Cardiac fibroblast (primary cell): ENCODE results near the gene NOTCH4.

ENCODE experiments used
- DNase-seq, 2 donors: peaks; one replicate each; pipeline versions ENCODE4 v3.0.0 to v3.0.0-alpha.2; 2010; ENCODE audit warnings: low read depth in 2 of 2
- H3K4me3 ChIP-seq, 2 donors: replicated peaks in 1 of 2; 1 replicate in 1 of 2; 2 replicates in 1 of 2; pipeline ENCODE4 v1.5.1; 2011; ENCODE audit warnings: low read depth in 2 of 2, low read length in 2 of 2, mild to moderate bottlenecking in 2 of 2, moderate library complexity in 1 of 2
- TF ChIP-seq, protein P1 (sequence below): IDR thresholded peaks from one replicate; pipeline ENCODE4 v1.5.1; 2011; ENCODE audit warnings: low read depth, mild to moderate bottlenecking, low read length, inconsistent platforms

Gene NOTCH4

DNA sequence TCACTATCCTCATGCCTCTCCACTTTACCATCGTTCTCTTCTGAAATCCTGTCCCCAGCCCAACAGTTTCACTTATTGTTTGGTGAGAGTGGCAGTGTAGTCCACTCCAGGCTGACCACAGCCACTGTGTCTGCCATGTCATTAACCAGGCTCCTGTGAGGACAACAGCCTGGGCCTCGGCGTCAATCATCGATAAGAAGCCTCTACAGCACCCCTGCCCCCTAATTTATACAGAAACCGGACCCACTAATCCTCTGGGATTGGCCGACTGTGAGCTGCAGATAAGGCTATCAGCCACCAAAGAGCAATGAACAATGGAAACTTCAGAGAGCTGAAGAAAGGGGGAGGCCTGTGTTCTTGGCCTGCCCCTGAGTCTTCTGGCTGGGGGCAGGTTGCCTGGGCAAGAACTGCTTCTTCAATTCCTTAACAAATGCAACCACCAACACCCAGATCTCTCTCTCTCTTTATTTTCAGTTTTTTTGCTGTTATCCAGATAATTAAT lies 56.1 kb downstream of the NOTCH4 start:
- TF ChIP-seq, protein P1, sequence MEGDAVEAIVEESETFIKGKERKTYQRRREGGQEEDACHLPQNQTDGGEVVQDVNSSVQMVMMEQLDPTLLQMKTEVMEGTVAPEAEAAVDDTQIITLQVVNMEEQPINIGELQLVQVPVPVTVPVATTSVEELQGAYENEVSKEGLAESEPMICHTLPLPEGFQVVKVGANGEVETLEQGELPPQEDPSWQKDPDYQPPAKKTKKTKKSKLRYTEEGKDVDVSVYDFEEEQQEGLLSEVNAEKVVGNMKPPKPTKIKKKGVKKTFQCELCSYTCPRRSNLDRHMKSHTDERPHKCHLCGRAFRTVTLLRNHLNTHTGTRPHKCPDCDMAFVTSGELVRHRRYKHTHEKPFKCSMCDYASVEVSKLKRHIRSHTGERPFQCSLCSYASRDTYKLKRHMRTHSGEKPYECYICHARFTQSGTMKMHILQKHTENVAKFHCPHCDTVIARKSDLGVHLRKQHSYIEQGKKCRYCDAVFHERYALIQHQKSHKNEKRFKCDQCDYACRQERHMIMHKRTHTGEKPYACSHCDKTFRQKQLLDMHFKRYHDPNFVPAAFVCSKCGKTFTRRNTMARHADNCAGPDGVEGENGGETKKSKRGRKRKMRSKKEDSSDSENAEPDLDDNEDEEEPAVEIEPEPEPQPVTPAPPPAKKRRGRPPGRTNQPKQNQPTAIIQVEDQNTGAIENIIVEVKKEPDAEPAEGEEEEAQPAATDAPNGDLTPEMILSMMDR: no peak
- H3K4me3 ChIP-seq: no peak overlapping the region
- DNase-seq: no peak

DNA sequence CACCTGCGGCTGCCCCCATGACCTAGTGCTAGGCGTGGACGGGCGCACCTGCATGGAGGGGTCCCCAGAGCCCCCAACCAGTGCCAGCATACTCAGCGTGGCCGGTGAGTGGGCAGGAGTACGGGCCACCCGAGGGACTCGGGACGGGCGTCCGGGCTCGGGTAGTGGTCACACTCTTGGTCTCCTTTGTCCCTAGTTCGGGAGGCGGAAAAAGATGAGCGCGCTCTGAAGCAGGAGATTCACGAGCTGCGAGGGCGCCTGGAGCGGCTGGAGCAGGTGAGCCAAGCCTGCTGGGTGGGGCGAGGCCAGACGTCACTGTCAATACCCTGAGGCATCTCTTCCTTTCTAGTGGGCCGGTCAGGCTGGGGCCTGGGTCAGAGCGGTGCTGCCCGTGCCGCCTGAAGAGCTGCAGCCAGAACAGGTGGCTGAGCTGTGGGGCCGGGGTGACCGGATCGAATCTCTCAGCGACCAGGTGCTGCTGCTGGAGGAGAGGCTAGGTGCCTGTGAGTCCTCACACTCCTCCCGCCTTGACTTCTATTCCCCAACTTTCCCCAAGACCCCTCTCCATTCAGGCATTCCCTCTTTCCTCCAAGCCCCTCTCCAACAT lies 56.6 kb downstream of the NOTCH4 start:
- TF ChIP-seq, protein P1: no peak
- no peak overlapping the region for H3K4me3 ChIP-seq
- DNase-seq: no peak

- H3K4me3 ChIP-seq: no peak overlapping the region
- TF ChIP-seq, protein P1: no peak
- no peak for DNase-seq
Observed at GRCh38 chr6:32166411-32167061, 57.3 kb downstream of the NOTCH4 start.

DNA sequence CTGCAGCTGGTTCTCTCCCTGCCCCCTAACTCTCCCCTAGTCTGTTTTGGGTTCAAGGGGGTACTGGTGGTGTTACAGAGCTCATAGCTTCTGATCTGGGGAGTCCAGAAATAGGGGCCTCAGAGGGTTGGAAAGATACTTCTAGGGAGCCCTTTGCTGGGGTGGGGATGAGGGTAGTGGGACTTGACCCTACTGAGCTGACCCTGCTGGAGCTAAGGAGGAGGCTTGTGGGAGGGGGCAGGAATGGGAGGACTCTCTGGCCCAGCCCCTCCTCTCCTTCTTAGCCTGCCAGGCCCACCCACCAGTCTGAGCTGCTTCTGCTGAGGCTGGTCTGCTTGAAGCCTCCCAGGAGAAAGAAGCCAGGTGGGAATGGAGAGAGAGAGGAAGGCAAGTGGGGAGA lies 59.6 kb downstream of the NOTCH4 start, which contains the start of gene EGFL8:
TSS of gene EGFL8 (plus strand) at position 301 of the 400 bp plus-strand sequence. CDS start 1,571 bp downstream, outside the sequence.
- TF ChIP-seq, protein P1: no peak
- no peak for DNase-seq
- no peak within 1 kb of the TSS for H3K4me3 ChIP-seq

DNA sequence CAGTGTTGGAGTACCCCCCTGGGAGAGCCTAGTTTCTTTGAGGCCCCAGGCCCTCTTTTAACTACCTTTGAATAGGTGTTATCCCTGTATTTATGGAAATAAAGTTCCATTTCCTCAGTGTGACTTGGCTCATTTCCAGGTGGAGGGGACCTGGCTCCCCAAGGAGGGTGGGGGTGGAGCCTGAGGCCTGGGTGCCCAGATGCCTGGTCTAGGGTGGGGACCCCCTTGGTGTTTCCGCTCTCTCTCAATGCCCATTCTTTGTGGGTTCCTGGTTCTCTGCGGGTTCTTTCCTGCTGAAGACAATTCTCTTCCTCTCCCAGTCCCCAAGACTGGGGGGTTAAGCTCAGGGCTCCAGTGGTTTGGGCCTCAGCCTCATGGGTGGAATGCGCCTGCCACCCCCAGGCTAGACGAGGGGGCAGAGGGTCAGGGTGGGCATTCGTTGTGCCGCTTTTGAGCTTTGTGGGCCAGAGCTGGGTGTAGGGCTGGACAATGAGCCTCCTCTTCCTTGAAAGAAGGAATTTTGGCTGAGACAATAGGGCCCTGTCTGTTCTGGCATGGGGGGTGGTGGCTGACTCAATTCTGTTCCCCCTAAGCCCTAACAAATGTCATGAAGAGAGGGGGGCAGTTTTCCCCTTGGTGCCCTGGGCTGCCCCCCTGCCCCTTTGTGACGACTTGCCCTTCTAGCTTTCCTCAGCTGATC lies 60.2 kb downstream of the NOTCH4 start:
- TF ChIP-seq, protein P1: no peak
- no peak overlapping the region for H3K4me3 ChIP-seq
- no peak for DNase-seq

DNA sequence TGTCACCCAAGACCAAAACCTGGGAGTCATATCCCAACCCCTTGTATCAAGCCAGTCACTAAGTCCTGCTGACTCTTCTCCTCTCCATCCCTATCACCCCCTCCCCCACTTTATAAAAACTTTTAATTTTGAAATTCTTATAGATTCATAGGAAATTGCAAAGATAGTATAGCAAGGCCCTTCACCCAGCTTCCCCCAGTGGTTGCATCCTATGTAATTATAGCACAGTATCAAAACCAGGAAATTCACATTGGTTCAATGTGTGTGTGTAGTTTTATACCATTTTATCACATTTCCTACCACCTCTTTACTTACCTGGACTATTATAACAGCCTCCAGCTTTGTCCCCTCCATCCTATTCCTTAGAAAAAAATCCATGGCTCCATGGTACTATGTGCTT lies 65.8 kb downstream of the NOTCH4 start:
- no peak overlapping the region for H3K4me3 ChIP-seq
- TF ChIP-seq, protein P1: no peak
- DNase-seq: no peak
